PC-3 (cell line): ENCODE measurements around the gene ARL4C. TPM values are rescaled to one million over a fixed set of nuclear protein-coding genes. Genes with fewer than 3 reads are reported as not detected.

Experiments
- ATAC-seq: fragments of 200-7000 bp; cut with Tn5 transposase; 2 replicates; pipeline ENCODE4 v1.9.1; 2020; ENCODE audit warnings: mild to moderate bottlenecking, moderate library complexity
- BruUV-seq: library from RNA; stranded (reverse); fragments of 400-500 nt; replicated peaks from 2 replicates; lab custom pipeline; 2021; lab: Mats Ljungman, UMichigan
- CTCF ChIA-PET: fragments of 300-600 bp; sonication (Branson Sonifier 250); formaldehyde crosslinking; loops from one replicate; lab custom pipeline; 2022; ENCODE audit warnings: antibody characterized with exemption; lab: Charles Lee
- POLR2A ChIA-PET: fragments of 300-600 bp; sonication (Branson Sonifier 250); formaldehyde crosslinking; loops from one replicate; lab custom pipeline; 2022; ENCODE audit warnings: antibody characterized with exemption; ENCODE audit not compliant: unreplicated experiment; lab: Charles Lee
- DNase-seq: peaks from one replicate; pipeline ENCODE4 v3.0.0-alpha.2; 2015
- H2AFZ ChIP-seq: fragments of 300-600 bp; sonication (generic); 2 replicates; pipeline ENCODE4 v1.6.0; 2016; ENCODE audit warnings: antibody characterized with exemption, low read length
- H3F3A ChIP-seq: fragments of 300-600 bp; sonication (generic); one replicate; pipeline ENCODE4 v1.6.0; 2017; ENCODE audit warnings: antibody characterized with exemption, low read length, control low read depth, mild to moderate bottlenecking; ENCODE audit not compliant: unreplicated experiment
- H3K27ac ChIP-seq: fragments of 300-600 bp; sonication (generic); 2 replicates; pipeline ENCODE4 v1.5.1; 2016; ENCODE audit warnings: mild to moderate bottlenecking, low read length
- H3K27me3 ChIP-seq: fragments of 300-600 bp; sonication (generic); 2 replicates; pipeline ENCODE4 v1.6.1; 2016; ENCODE audit warnings: low read length, mixed read lengths
- H3K36me3 ChIP-seq: fragments of 300-600 bp; sonication (generic); 2 replicates; pipeline ENCODE4 v1.6.1; 2016; ENCODE audit warnings: low read depth, mixed run types, low read length, mixed read lengths
- H3K4me1 ChIP-seq: fragments of 300-600 bp; sonication (generic); 2 replicates; pipeline ENCODE4 v1.5.1; 2016; ENCODE audit warnings: low read length; ENCODE audit not compliant: insufficient read depth
- H3K4me2 ChIP-seq: fragments of 300-600 bp; sonication (generic); 2 replicates; pipeline ENCODE4 v1.6.0; 2016; ENCODE audit warnings: low read length
- H3K4me3 ChIP-seq: fragments of 300-600 bp; sonication (generic); 2 replicates; pipeline ENCODE4 v1.5.1; 2016; ENCODE audit warnings: mild to moderate bottlenecking, low read length, mixed read lengths
- H3K79me2 ChIP-seq: fragments of 300-600 bp; sonication (generic); 2 replicates; pipeline ENCODE4 v1.6.1; 2017; ENCODE audit warnings: low read length, mixed read lengths
- H3K9ac ChIP-seq: fragments of 300-600 bp; sonication (generic); 2 replicates; pipeline ENCODE4 v1.6.0; 2016; ENCODE audit warnings: mild to moderate bottlenecking, low read length
- H3K9me2 ChIP-seq: fragments of 300-600 bp; sonication (generic); replicated peaks from 2 replicates; pipeline ENCODE4 v1.6.1; 2016; ENCODE audit warnings: mixed run types, low read length, mixed read lengths
- H3K9me3 ChIP-seq: fragments of 300-600 bp; sonication (generic); 2 replicates; pipeline ENCODE4 v1.6.1; 2016; ENCODE audit warnings: low read length, mixed read lengths
- H4K20me1 ChIP-seq: fragments of 300-600 bp; sonication (generic); 2 replicates; pipeline ENCODE4 v1.6.1; 2016; ENCODE audit warnings: low read length, mixed read lengths
- EZH2 ChIP-seq: fragments of 300-600 bp; sonication (generic); IDR thresholded peaks from one replicate; pipeline ENCODE4 v1.6.1; 2017; ENCODE audit warnings: antibody characterized with exemption, mild to moderate bottlenecking, low read length; ENCODE audit not compliant: unreplicated experiment
- EZH2phosphoT487 ChIP-seq: fragments of 300-600 bp; sonication (generic); IDR thresholded peaks from 2 replicates; pipeline ENCODE4 v1.6.1; 2018; ENCODE audit warnings: mild to moderate bottlenecking, antibody characterized with exemption, low read length, borderline replicate concordance
- intact Hi-C: fragments of 100-400 bp; cut with micrococcal nuclease; formaldehyde crosslinking; loops from 2 replicates; pipeline ENCODE4 v1.9.0; 2023
- total RNA-seq: library from RNA; depleted of rRNA; stranded (reverse); fragments of >200 nt; gene quantifications from 2 replicates; pipeline ENCODE4 v1.2.3, GENCODE V29; 2014
- TF ChIP-seq, protein P1 (sequence below): fragments of 300-600 bp; sonication (generic); conservative IDR thresholded peaks from 2 replicates; pipeline ENCODE4 v1.5.1; 2017; ENCODE audit warnings: antibody characterized with exemption, low read depth, mild to moderate bottlenecking, low read length

The ARL4C gene
- total RNA-seq, 1 experiment from 2014 or later, result 19.9 TPM

DNA sequence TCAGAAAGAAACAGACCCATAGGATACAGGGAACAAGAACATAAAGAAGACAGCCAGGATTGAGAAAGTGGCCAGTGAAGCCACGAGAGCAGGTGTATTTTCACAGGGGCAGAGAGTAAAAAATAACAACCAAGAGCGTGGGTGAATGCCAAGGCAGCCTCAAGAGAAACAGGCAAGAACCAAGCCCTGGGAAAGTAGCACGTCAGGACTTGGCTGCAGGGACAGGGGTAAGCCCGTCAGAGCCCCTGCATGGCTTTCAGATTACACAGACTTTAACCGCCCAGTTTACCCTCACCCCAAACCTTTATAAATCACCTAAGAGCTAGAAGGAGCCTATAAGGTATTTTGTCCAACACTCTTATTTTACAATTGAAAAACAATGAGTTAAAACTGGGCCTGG is 43.7 kb downstream of the ARL4C start:
- H3K36me3 ChIP-seq, result no peaks in the 10 kb centered on the region
- no peaks in the 10 kb centered on the region for H3K9me3 ChIP-seq
- TF ChIP-seq EZH2phosphoT487, result no peak
- TF ChIP-seq, protein P1, sequence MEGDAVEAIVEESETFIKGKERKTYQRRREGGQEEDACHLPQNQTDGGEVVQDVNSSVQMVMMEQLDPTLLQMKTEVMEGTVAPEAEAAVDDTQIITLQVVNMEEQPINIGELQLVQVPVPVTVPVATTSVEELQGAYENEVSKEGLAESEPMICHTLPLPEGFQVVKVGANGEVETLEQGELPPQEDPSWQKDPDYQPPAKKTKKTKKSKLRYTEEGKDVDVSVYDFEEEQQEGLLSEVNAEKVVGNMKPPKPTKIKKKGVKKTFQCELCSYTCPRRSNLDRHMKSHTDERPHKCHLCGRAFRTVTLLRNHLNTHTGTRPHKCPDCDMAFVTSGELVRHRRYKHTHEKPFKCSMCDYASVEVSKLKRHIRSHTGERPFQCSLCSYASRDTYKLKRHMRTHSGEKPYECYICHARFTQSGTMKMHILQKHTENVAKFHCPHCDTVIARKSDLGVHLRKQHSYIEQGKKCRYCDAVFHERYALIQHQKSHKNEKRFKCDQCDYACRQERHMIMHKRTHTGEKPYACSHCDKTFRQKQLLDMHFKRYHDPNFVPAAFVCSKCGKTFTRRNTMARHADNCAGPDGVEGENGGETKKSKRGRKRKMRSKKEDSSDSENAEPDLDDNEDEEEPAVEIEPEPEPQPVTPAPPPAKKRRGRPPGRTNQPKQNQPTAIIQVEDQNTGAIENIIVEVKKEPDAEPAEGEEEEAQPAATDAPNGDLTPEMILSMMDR, result no peak
- no peak for TF ChIP-seq EZH2
- no peak overlapping the region for H3K4me3 ChIP-seq
- no peak overlapping the region for H3K4me2 ChIP-seq
- ChIA-PET POLR2A (no interaction called here), CTCF (no interaction called here)
- H4K20me1 ChIP-seq, result no peaks in the 10 kb centered on the region
- BruUV-seq, result no TSS peak
- H3K27ac ChIP-seq, result 0 out of 2 replicates have a peak overlapping the region, but pooled peaks have one; percentile 85
- peaks cover 21% of the 10 kb centered on the region for H3K4me1 ChIP-seq
- H3K79me2 ChIP-seq, result no peaks in the 10 kb centered on the region
- intact Hi-C loops, result no loop called here
- no peak for DNase-seq
- H3K27me3 ChIP-seq, result no peaks in the 10 kb centered on the region
- H2AFZ ChIP-seq, result no peak overlapping the region
- peaks cover 3% of the 10 kb centered on the region for H3F3A ChIP-seq
- no peaks in the 10 kb centered on the region for H3K9me2 ChIP-seq
- ATAC-seq, result no peak
- H3K9ac ChIP-seq, result no peak overlapping the region

- CTCF ChIA-PET, result no interaction called here
These were observed 44.8 kb downstream of the ARL4C start for GRCh38 chr2:234451852-234452625.

More at GRCh38 chr2:234451852-234452625, 44.8 kb downstream of the ARL4C start:
- H4K20me1 ChIP-seq, result no peaks in the 10 kb centered on the region
- H3K4me3 ChIP-seq, result no peak overlapping the region
- no peaks in the 10 kb centered on the region for H3K79me2 ChIP-seq
- H3K27ac ChIP-seq, result peak overlapping the region; percentile 85
- H3K9ac ChIP-seq, result peak overlapping the region; percentile 48
- H2AFZ ChIP-seq, result no peak overlapping the region
- intact Hi-C loops, result no loop called here
- no peaks in the 10 kb centered on the region for H3K27me3 ChIP-seq
- DNase-seq (peak; percentile 68), ATAC-seq (peak; percentile 72)
- H3K4me1 ChIP-seq, result peaks cover 21% of the 10 kb centered on the region
- no peak for TF ChIP-seq EZH2phosphoT487
- TF ChIP-seq, protein P1, result no peak
- no peak for TF ChIP-seq EZH2
- no peaks in the 10 kb centered on the region for H3K9me3 ChIP-seq
- POLR2A ChIA-PET, result no interaction called here
- peaks cover 3% of the 10 kb centered on the region for H3F3A ChIP-seq
- BruUV-seq, result no TSS peak
- H3K9me2 ChIP-seq, result no peaks in the 10 kb centered on the region
- peak overlapping the region; percentile 42 for H3K4me2 ChIP-seq
- no peaks in the 10 kb centered on the region for H3K36me3 ChIP-seq
